ENCODE measurements around the gene AFF1.
"Not testable (repeated sequence)": the region's sequence is repeated elsewhere in the genome, so short reads cannot be mapped to it uniquely, and the experiment has no call there.

AFF1 gene

DNA sequence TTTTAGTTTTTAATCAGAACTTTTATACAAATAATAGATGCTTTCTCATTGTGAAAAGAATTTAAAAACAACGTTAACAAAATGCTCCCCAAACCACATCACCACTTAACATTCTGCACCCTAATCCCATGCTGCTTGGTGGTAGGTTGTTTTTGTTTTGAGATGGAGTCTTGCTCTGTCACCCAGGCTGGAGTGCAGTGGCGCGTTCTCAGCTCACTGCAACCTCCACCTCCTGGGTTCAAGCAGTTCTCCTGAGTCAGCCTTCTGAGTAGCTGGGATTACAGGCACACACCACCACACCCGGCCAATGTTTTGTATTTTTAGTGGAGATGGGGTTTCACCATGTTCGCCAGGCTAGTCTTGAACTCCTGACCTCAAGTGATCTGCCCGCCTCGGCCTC, 102.4 kb downstream of the AFF1 start:
- no CpG with 5 or more reads among the region's 7 CpGs for WGBS, 2 experiments (ENCODE audit: insufficient coverage in 2 of 2)
- peaks cover 66% of the 10 kb centered on the region for H3K4me1 ChIP-seq (ENCODE audit: control insufficient read depth, insufficient read depth, low read length, poor library complexity, severe bottlenecking)
- H3K4me3 ChIP-seq (ENCODE audit: extremely low read depth, insufficient read depth, low read length, poor library complexity, severe bottlenecking); H3K36me3 ChIP-seq (ENCODE audit: control insufficient read depth, insufficient read depth, low read length); H3K9me3 ChIP-seq (ENCODE audit: control insufficient read depth, low read length): not testable (repeated sequence)
- H3K27ac ChIP-seq (ENCODE audit: low read depth, low read length, severe bottlenecking): peak overlapping the region; percentile 62

DNA sequence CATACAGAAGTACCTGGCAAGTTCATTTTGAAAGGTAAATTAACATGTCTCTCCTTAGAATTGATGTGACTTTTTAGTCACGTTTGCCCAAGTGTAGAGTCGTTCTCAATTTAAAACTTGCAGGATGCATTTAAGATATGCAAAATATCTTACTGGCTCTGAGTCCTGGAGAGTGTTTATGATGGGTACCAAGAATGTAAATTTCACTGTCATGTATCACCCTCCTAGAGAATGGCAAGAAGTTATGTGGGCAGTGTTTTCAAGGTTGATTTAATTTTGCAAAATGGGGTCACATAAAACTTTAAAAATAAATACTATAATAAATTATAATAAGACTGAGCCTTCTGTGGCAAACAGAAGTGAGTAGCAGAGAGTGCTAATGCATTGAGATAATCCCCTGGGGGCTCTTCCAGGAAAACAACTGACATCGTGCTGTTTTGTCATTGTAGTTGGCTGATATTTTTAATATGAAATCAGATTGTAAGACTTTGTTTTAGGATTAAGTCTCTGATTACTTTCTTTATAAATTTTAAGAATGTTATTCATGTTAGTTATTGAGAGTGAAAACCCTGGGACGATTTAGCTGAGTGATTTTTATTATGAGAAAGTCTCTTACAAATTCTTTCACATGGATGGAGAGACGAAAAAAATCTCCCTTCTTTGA, 103.0 kb downstream of the AFF1 start:
- 15 to 30% methylated on average over 2 to 4 of the region's 5 CpGs for WGBS, 2 experiments (ENCODE audit: insufficient coverage in 2 of 2)

DNA sequence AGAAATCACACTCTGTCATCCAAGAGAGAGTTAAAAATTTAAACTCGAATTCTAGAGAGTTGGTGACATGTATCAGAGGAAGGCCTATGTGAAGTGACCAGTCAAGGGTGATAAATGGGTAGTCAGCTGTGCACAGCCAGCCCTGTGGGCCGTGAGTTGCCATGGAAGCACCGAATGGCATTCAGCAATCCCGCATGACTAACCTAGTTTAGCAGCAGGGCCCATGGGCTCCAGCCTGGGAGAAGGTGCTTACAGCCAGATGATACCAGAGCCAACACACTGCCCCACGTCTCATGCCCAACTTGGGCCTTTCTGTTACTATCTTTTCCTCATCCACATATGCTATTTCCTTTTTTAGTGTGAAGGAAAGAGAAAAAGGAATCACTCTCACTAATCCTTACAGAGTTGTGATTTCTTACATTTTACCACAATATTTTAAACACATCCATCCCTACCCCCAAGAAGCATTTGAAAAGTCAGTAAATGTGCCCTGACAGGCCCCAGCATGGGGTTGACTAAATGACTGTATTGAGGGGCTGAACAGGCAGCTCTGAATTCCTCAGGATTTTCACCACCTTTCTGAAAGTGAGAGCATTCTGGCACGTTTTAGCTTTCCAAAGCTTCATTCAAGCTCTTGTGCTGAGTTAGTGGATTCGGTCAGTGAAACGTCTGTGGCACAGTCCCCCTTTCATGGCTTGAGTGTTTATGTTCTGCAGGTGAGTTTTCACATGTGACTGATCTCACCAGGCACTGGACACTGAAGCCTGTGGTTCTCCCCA, 104.2 kb downstream of the AFF1 start:
- no peak overlapping the region for H3K4me3 ChIP-seq (ENCODE audit: extremely low read depth, insufficient read depth, low read length, poor library complexity, severe bottlenecking)
- H3K4me1 ChIP-seq (ENCODE audit: control insufficient read depth, insufficient read depth, low read length, poor library complexity, severe bottlenecking): peaks cover 54% of the 10 kb centered on the region
- peak overlapping the region; percentile 89 for H3K27ac ChIP-seq (ENCODE audit: low read depth, low read length, severe bottlenecking)
- WGBS, 2 experiments (ENCODE audit: insufficient coverage in 2 of 2): 31 to 32% methylated on average over 6 of the region's 8 CpGs
- no peaks in the 10 kb centered on the region for H3K9me3 ChIP-seq (ENCODE audit: control insufficient read depth, low read length)
- no peaks in the 10 kb centered on the region for H3K36me3 ChIP-seq (ENCODE audit: control insufficient read depth, insufficient read depth, low read length)

More for the DNA sequence above, 103.0 kb downstream of the AFF1 start:
- Histone ChIP-seq H3K9me3 (ENCODE audit: control insufficient read depth, low read length) (no peaks in the 10 kb centered on the region), H3K36me3 (ENCODE audit: control insufficient read depth, insufficient read depth, low read length) (no peaks in the 10 kb centered on the region), H3K4me1 (ENCODE audit: control insufficient read depth, insufficient read depth, low read length, poor library complexity, severe bottlenecking) (peaks cover 59% of the 10 kb centered on the region), H3K4me3 (ENCODE audit: extremely low read depth, insufficient read depth, low read length, poor library complexity, severe bottlenecking) (no peak overlapping the region), H3K27ac (ENCODE audit: low read depth, low read length, severe bottlenecking) (peak overlapping the region; percentile 89)

DNA sequence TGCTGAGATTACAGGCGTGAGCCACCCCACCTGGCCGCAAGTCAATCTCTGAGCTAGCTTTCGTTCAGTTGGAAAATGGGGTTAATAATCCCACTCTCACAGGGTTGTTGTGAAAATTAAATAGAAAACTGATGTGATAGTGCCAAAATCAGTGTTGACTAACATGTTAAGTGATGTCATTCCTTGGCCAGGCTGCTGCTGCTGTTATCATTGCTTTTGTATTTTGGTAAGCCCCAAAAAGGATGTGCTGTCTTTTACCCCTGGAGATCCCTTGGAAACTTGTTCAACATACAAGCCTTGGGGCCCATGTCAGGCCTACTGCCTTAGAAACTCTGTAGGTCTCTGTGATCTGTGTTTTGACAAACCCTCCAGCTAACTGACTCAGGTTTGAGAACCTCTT, 106.3 kb downstream of the AFF1 start:
- Histone ChIP-seq H3K4me3 (ENCODE audit: extremely low read depth, insufficient read depth, low read length, poor library complexity, severe bottlenecking) (no peak overlapping the region), H3K27ac (ENCODE audit: low read depth, low read length, severe bottlenecking) (no peak overlapping the region), H3K4me1 (ENCODE audit: control insufficient read depth, insufficient read depth, low read length, poor library complexity, severe bottlenecking) (peaks cover 59% of the 10 kb centered on the region), H3K9me3 (ENCODE audit: control insufficient read depth, low read length) (no peaks in the 10 kb centered on the region), H3K36me3 (ENCODE audit: control insufficient read depth, insufficient read depth, low read length) (no peaks in the 10 kb centered on the region)
- WGBS, 2 experiments (ENCODE audit: insufficient coverage in 2 of 2): 94% methylated on average over 3 of the region's 3 CpGs; no CpG with 5 or more reads in 1 of the 2 experiments

DNA sequence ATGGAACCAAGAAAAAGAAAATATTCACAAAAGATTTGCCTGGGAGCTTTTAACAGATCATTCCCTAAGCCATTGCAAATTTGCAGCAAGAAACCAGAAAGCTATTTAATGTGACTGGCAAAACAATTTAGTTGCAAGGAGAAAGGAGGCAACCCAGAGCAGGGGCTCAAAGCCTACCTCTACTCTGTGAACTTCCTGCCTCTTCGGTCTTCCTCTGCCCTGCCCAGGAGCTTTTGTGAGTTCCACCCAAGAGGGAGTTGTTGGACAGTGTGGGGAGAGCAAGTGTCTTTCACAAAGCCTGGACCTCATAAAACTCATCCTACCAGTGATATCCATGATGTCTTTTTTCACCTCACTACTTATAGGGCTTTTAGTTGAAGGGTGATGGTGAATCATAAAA, 107.4 kb downstream of the AFF1 start:
- no peaks in the 10 kb centered on the region for H3K9me3 ChIP-seq (ENCODE audit: control insufficient read depth, low read length)
- H3K27ac ChIP-seq (ENCODE audit: low read depth, low read length, severe bottlenecking): no peak overlapping the region
- H3K4me3 ChIP-seq (ENCODE audit: extremely low read depth, insufficient read depth, low read length, poor library complexity, severe bottlenecking): no peak overlapping the region
- H3K36me3 ChIP-seq (ENCODE audit: control insufficient read depth, insufficient read depth, low read length): peaks cover 8% of the 10 kb centered on the region
- H3K4me1 ChIP-seq (ENCODE audit: control insufficient read depth, insufficient read depth, low read length, poor library complexity, severe bottlenecking): peaks cover 49% of the 10 kb centered on the region
- WGBS, 2 experiments (ENCODE audit: insufficient coverage in 2 of 2): 75 to 100% methylated on average over 1 of the region's 1 CpG

DNA sequence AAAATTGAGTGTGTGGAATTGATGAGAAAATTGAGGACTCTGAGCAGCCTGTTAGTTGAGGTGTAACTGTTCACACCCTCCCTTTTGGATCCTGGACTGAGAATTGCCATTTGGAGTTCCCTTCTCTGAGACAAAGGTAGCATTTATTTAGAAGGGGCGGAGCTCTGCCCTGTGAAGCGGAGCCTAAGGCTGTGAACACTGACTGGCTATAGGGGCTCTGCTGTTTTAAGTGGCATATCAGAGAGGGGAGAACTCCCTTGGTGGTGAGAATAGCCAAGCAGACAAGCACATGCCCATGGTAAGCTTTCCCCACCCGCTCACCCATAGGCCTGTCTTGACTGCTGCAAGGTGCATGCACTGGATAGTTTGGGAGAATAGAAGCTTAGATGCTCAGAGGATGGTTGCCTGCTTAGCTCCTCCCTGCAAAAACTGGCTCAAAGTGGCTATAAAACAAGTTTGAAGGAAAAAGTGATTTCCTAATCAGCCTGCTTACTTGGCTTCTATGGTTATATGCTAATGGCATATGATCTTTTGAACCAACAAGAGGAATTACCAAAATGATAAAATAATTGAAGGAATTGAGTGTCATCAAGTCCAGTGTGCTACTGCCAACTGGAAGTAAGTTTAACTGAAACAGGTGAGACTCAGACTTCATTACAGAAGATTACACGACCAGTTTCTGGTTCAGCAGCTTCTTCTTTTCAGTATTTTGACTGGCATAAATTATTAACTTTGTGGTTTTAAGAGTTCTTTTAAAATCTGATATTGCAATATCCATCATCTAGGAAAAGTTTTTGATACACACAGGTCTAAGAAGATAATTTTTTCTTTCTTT, 108.4 kb downstream of the AFF1 start:
- Histone ChIP-seq H3K9me3 (ENCODE audit: control insufficient read depth, low read length) (no peaks in the 10 kb centered on the region), H3K4me1 (ENCODE audit: control insufficient read depth, insufficient read depth, low read length, poor library complexity, severe bottlenecking) (peaks cover 39% of the 10 kb centered on the region), H3K4me3 (ENCODE audit: extremely low read depth, insufficient read depth, low read length, poor library complexity, severe bottlenecking) (no peak overlapping the region), H3K27ac (ENCODE audit: low read depth, low read length, severe bottlenecking) (no peak overlapping the region), H3K36me3 (ENCODE audit: control insufficient read depth, insufficient read depth, low read length) (peaks cover 15% of the 10 kb centered on the region)
- WGBS, 2 experiments (ENCODE audit: insufficient coverage in 2 of 2): 69 to 94% methylated on average over 2 of the region's 4 CpGs

DNA sequence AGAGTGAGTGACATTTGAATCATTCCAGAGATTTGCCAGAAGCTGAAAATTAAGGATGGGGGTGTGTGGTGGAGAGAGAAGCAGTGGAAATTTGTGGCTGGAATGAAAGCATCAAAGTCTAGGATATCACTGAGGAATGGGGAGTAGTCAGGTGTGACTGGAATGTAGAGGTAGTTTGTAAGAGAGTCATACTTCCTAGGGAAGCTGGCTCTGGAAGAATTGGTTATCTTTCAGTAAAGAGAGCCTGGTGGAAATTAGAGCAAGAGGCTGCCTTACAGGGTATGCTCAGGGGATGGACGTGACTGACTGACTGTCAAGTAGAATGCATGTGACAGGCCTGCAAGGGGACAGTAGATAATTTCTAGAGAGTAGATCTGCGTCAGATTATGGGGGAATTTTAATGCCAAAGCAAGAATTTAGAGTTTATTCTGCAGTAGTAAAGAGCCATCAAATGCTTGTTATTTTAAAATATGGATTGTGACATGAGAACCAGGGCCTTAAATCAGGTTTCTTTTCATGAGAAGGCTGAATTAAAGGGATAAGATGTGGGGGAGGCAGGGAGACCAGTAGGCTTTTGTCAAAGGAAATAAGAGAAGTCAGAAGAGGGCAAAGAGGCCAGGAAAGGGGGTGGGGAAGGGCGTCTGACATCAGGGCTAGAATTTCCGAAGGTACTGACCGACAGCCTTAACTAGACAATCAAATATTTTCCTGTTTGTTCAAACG, 109.9 kb downstream of the AFF1 start:
- Histone ChIP-seq H3K9me3 (ENCODE audit: control insufficient read depth, low read length) (no peaks in the 10 kb centered on the region), H3K4me1 (ENCODE audit: control insufficient read depth, insufficient read depth, low read length, poor library complexity, severe bottlenecking) (peaks cover 24% of the 10 kb centered on the region), H3K27ac (ENCODE audit: low read depth, low read length, severe bottlenecking) (peak overlapping the region; percentile 47), H3K36me3 (ENCODE audit: control insufficient read depth, insufficient read depth, low read length) (peaks cover 28% of the 10 kb centered on the region), H3K4me3 (ENCODE audit: extremely low read depth, insufficient read depth, low read length, poor library complexity, severe bottlenecking) (no peak overlapping the region)
- 41 to 47% methylated on average over 2 of the region's 6 CpGs for WGBS, 2 experiments (ENCODE audit: insufficient coverage in 2 of 2)

DNA sequence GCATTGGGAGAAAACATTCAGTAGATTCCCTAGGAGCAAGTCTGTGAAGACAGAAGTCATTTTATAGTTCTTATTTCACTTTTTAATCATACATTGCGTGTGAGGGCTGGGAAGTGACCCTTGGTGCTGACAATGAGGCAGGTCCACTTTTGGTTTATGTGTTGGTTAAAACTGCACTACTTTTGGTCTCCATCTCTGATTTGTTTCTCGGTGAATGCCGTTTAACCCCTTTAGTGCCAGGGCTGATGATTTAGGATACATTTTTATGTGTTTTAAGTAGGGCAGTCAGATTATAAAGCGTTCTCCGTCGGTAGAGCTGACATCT, 110.4 kb downstream of the AFF1 start:
- WGBS, 2 experiments (ENCODE audit: insufficient coverage in 2 of 2): 93 to 96% methylated on average over 5 of the region's 6 CpGs
- Histone ChIP-seq H3K4me3 (ENCODE audit: extremely low read depth, insufficient read depth, low read length, poor library complexity, severe bottlenecking) (no peak overlapping the region), H3K9me3 (ENCODE audit: control insufficient read depth, low read length) (no peaks in the 10 kb centered on the region), H3K36me3 (ENCODE audit: control insufficient read depth, insufficient read depth, low read length) (peaks cover 28% of the 10 kb centered on the region), H3K27ac (ENCODE audit: low read depth, low read length, severe bottlenecking) (peak overlapping the region; percentile 47), H3K4me1 (ENCODE audit: control insufficient read depth, insufficient read depth, low read length, poor library complexity, severe bottlenecking) (peaks cover 23% of the 10 kb centered on the region)

DNA sequence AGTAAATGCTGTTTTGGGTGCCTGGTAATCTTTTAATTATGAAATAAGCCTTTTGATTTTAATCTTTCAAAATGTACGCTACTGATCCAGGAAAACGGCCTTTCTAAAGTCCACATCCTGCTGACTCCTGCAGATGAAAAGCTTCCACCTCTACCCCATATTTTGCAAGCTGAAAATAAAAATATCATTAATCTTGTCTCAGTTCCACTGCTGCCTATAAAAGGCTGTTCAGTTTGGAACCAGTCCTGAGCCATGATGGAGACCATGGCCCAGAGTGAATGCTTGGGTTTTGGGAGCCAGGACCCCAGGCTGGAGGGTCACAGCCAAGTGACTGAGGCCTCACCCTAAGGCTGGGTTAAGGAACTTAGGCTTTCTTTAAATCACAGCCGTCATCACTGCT, 110.8 kb downstream of the AFF1 start:
- Histone ChIP-seq H3K27ac (ENCODE audit: low read depth, low read length, severe bottlenecking) (no peak overlapping the region), H3K36me3 (ENCODE audit: control insufficient read depth, insufficient read depth, low read length) (peaks cover 32% of the 10 kb centered on the region), H3K4me1 (ENCODE audit: control insufficient read depth, insufficient read depth, low read length, poor library complexity, severe bottlenecking) (peaks cover 23% of the 10 kb centered on the region), H3K9me3 (ENCODE audit: control insufficient read depth, low read length) (no peaks in the 10 kb centered on the region), H3K4me3 (ENCODE audit: extremely low read depth, insufficient read depth, low read length, poor library complexity, severe bottlenecking) (no peak overlapping the region)
- WGBS, 2 experiments (ENCODE audit: insufficient coverage in 2 of 2): 100% methylated on average over 1 of the region's 3 CpGs; no CpG with 5 or more reads in 1 of the 2 experiments

DNA sequence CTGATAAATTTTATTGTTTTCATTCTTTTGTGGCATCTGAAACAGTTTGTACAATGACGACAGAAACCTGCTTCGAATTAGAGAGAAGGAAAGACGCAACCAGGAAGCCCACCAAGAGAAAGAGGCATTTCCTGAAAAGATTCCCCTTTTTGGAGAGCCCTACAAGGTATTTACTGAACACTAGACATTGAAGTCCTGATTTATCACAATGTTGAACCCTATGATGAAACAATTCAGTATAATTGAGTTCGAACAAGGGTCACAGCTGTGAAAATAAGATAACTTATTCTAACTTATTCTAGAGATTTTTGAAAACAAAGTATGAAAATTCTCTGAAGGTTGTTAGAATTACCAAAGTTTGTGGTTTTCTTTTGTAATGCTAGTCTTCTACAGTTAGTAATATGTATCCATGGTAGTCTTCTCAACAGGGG, 111.3 kb downstream of the AFF1 start:
- peaks cover 22% of the 10 kb centered on the region for H3K4me1 ChIP-seq (ENCODE audit: control insufficient read depth, insufficient read depth, low read length, poor library complexity, severe bottlenecking)
- WGBS, 2 experiments (ENCODE audit: insufficient coverage in 2 of 2): 92% methylated on average over 3 of the region's 4 CpGs
- H3K36me3 ChIP-seq (ENCODE audit: control insufficient read depth, insufficient read depth, low read length): peaks cover 37% of the 10 kb centered on the region
- H3K27ac ChIP-seq (ENCODE audit: low read depth, low read length, severe bottlenecking): no peak overlapping the region
- no peak overlapping the region for H3K4me3 ChIP-seq (ENCODE audit: extremely low read depth, insufficient read depth, low read length, poor library complexity, severe bottlenecking)
- H3K9me3 ChIP-seq (ENCODE audit: control insufficient read depth, low read length): no peaks in the 10 kb centered on the region

All from mesodermal cell (in vitro differentiated cells).